PC-3 (cell line): Measurements from ENCODE around the gene DSG4.

ENCODE experiments used
- EZH2phosphoT487 ChIP-seq: fragments of 300-600 bp; sonication (generic); IDR thresholded peaks from 2 replicates; pipeline ENCODE4 v1.6.1; 2018; ENCODE audit warnings: mild to moderate bottlenecking, antibody characterized with exemption, low read length, borderline replicate concordance
- TF ChIP-seq, protein P1 (sequence below): fragments of 300-600 bp; sonication (generic); conservative IDR thresholded peaks from 2 replicates; pipeline ENCODE4 v1.5.1; 2017; ENCODE audit warnings: antibody characterized with exemption, low read depth, mild to moderate bottlenecking, low read length

DNA sequence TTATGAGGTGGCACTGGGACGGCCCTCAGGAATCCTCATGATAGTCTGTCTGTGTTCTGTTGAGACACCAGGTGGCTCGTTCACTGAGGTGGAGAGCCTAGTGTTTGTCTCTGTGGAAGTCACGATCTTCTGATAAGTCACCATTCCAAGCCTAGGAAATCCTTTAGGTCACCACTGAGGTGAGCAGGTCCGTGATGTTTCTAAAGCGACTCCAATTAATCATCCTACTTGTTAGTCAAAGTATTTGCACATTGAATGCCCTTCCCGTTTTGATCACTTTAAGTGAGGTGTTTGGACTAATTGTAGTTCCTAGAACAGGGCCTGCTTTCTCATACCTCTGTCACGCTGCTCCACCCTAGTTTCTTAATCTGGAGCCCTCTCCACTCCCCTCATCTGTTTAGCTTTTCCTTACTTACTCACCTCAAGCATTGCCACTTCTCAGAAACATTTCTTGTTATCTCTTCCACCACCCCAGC is 42.9 kb downstream of the DSG4 start:
- TF ChIP-seq, protein P1, sequence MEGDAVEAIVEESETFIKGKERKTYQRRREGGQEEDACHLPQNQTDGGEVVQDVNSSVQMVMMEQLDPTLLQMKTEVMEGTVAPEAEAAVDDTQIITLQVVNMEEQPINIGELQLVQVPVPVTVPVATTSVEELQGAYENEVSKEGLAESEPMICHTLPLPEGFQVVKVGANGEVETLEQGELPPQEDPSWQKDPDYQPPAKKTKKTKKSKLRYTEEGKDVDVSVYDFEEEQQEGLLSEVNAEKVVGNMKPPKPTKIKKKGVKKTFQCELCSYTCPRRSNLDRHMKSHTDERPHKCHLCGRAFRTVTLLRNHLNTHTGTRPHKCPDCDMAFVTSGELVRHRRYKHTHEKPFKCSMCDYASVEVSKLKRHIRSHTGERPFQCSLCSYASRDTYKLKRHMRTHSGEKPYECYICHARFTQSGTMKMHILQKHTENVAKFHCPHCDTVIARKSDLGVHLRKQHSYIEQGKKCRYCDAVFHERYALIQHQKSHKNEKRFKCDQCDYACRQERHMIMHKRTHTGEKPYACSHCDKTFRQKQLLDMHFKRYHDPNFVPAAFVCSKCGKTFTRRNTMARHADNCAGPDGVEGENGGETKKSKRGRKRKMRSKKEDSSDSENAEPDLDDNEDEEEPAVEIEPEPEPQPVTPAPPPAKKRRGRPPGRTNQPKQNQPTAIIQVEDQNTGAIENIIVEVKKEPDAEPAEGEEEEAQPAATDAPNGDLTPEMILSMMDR: no peak
- TF ChIP-seq EZH2phosphoT487: no peak
